GM23338 (cell line): ENCODE data around the gene NUTM2F. TPM values are rescaled to one million over a fixed set of nuclear protein-coding genes. Genes with fewer than 3 reads are reported as not detected.

Experiments
- ATAC-seq: fragments of 200-7000 bp; cut with Tn5 transposase; 3 replicates; pipeline ENCODE4 v1.9.1; 2020
- DNase-seq: peaks from one replicate; pipeline ENCODE4 v3.0.0-alpha.2; 2015; ENCODE audit warnings: low spot score
- H2AFZ ChIP-seq: fragments of 200-600 bp; sonication (generic); 2 replicates; pipeline ENCODE4 v1.8.0; 2016; ENCODE audit warnings: antibody characterized with exemption, mild to moderate bottlenecking, moderate library complexity
- H3F3A ChIP-seq: fragments of 200-600 bp; sonication (generic); replicated peaks from 2 replicates; pipeline ENCODE4 v1.8.0; 2017; ENCODE audit warnings: antibody characterized with exemption, mixed run types, low read depth
- H3K27ac ChIP-seq: fragments of 200-600 bp; sonication (generic); 2 replicates; pipeline ENCODE4 v1.6.1; 2016; ENCODE audit warnings: low read depth
- H3K27me3 ChIP-seq: fragments of 200-600 bp; sonication (generic); 2 replicates; pipeline ENCODE4 v1.8.0; 2016; ENCODE audit warnings: mild to moderate bottlenecking, mixed run types, moderate library complexity; ENCODE audit not compliant: insufficient read depth
- H3K36me3 ChIP-seq: fragments of 200-600 bp; sonication (generic); 2 replicates; pipeline ENCODE4 v1.8.0; 2016; ENCODE audit warnings: mild to moderate bottlenecking; ENCODE audit not compliant: insufficient read depth
- H3K4me1 ChIP-seq: fragments of 200-600 bp; sonication (generic); 2 replicates; pipeline ENCODE4 v1.8.0; 2016; ENCODE audit warnings: mild to moderate bottlenecking, moderate library complexity; ENCODE audit not compliant: insufficient read depth
- H3K4me2 ChIP-seq: fragments of 200-600 bp; sonication (generic); 2 replicates; pipeline ENCODE4 v1.7.1; 2017; ENCODE audit warnings: mixed run types
- H3K4me3 ChIP-seq: fragments of 200-600 bp; sonication (generic); 2 replicates; pipeline ENCODE4 v1.6.1; 2016; ENCODE audit warnings: mixed run types
- H3K79me2 ChIP-seq: fragments of 200-600 bp; sonication (generic); replicated peaks from 2 replicates; pipeline ENCODE4 v1.8.0; 2017; ENCODE audit warnings: mild to moderate bottlenecking; ENCODE audit not compliant: insufficient read depth
- H3K9me2 ChIP-seq: fragments of 200-600 bp; sonication (generic); 2 replicates; pipeline ENCODE4 v1.8.0; 2017; ENCODE audit not compliant: insufficient read depth
- H4K20me1 ChIP-seq: fragments of 200-600 bp; sonication (generic); replicated peaks from 2 replicates; pipeline ENCODE4 v1.8.0; 2017; ENCODE audit warnings: mild to moderate bottlenecking; ENCODE audit not compliant: insufficient read depth
- H3K27ac Mint-ChIP-seq: 2 replicates; pipeline ENCODE4 v1.8.0; 2020; ENCODE audit warnings: inconsistent platforms, mild to moderate bottlenecking, moderate library complexity, mixed read lengths
- H3K27me3 Mint-ChIP-seq: 3 replicates; pipeline ENCODE4 v1.8.0; 2022; ENCODE audit warnings: low read depth, mild to moderate bottlenecking, moderate library complexity, mixed read lengths, inconsistent platforms; ENCODE audit not compliant: insufficient read depth, poor library complexity
- H3K36me3 Mint-ChIP-seq: 3 replicates; pipeline ENCODE4 v1.8.0; 2021; ENCODE audit warnings: low read depth, mild to moderate bottlenecking, inconsistent platforms, moderate library complexity, mixed read lengths
- H3K4me1 Mint-ChIP-seq: 3 replicates; pipeline ENCODE4 v1.8.0; 2020; ENCODE audit warnings: mild to moderate bottlenecking, inconsistent platforms, mixed read lengths
- H3K4me3 Mint-ChIP-seq: 3 replicates; pipeline ENCODE4 v1.8.0; 2021; ENCODE audit warnings: moderate library complexity, mild to moderate bottlenecking, inconsistent platforms, mixed read lengths
- H3K9me3 Mint-ChIP-seq: 3 replicates; pipeline ENCODE4 v1.8.0; 2020; ENCODE audit warnings: moderate library complexity, mild to moderate bottlenecking, inconsistent platforms, mixed read lengths
- CREB1 ChIP-seq: fragments of 250-450 bp; sonication (Bioruptor Pico); IDR thresholded peaks from 2 replicates; pipeline ENCODE4 v1.5.0; 2020; ENCODE audit warnings: low read depth, mild to moderate bottlenecking, moderate library complexity
- CTCF ChIP-seq, 2 experiments: fragments of 200-600 bp in 1 of 2; sonication (generic) in 1 of 2; conservative IDR thresholded peaks; 2 replicates each; pipeline versions ENCODE4 v1.5.1 to v1.6.1; 2016 to 2017; ENCODE audit warnings: antibody characterized with exemption in 2 of 2, low read depth in 2 of 2, mild to moderate bottlenecking in 2 of 2, moderate library complexity in 1 of 2
- ETS1 ChIP-seq: IDR thresholded peaks from 2 replicates; pipeline ENCODE4 v1.6.1; 2016; ENCODE audit warnings: antibody characterized with exemption
- EZH2 ChIP-seq: fragments of 200-600 bp; sonication (generic); IDR thresholded peaks from one replicate; pipeline ENCODE4 v1.8.0; 2017; ENCODE audit warnings: antibody characterized with exemption, mild to moderate bottlenecking, low read depth; ENCODE audit not compliant: unreplicated experiment
- EZH2phosphoT487 ChIP-seq: fragments of 200-600 bp; sonication (generic); IDR thresholded peaks from one replicate; pipeline ENCODE4 v1.8.1; 2018; ENCODE audit warnings: antibody characterized with exemption; ENCODE audit not compliant: unreplicated experiment
- JUNB ChIP-seq: IDR thresholded peaks from one replicate; pipeline ENCODE4 v1.6.1; 2016; ENCODE audit warnings: antibody characterized with exemption; ENCODE audit not compliant: unreplicated experiment
- NANOG ChIP-seq: IDR thresholded peaks from 2 replicates; pipeline ENCODE4 v1.6.1; 2016; ENCODE audit warnings: antibody characterized with exemption, borderline replicate concordance
- POLR2AphosphoS5 ChIP-seq: IDR thresholded peaks from 2 replicates; pipeline ENCODE4 v1.6.1; 2016; ENCODE audit warnings: antibody characterized with exemption, low read depth
- REST ChIP-seq: IDR thresholded peaks from one replicate; pipeline ENCODE4 v1.6.1; 2018; ENCODE audit warnings: antibody characterized with exemption; ENCODE audit not compliant: unreplicated experiment
- STAT1 ChIP-seq: IDR thresholded peaks from one replicate; pipeline ENCODE4 v1.6.1; 2016; ENCODE audit warnings: antibody characterized with exemption; ENCODE audit not compliant: unreplicated experiment
- ZNF114 ChIP-seq: fragments of 250-450 bp; sonication (Bioruptor Pico); IDR thresholded peaks from 2 replicates; pipeline ENCODE4 v1.5.0; 2020; ENCODE audit warnings: mild to moderate bottlenecking, moderate library complexity
- ZNF331 ChIP-seq: fragments of 250-450 bp; sonication (Bioruptor Pico); IDR thresholded peaks from 2 replicates; pipeline ENCODE4 v1.5.0; 2020; ENCODE audit warnings: low read depth, mild to moderate bottlenecking, moderate library complexity
- polyA plus RNA-seq: library from polyadenylated mRNA; unstranded; fragments of >200 nt; fragmentation: Nextera tagmentation; extraction: Ambion mirVana; gene quantifications from 2 replicates; pipeline ENCODE4 v1.2.1, GENCODE V29; 2016
- total RNA-seq: library from RNA; depleted of rRNA; stranded (reverse); fragments of >200 nt; shearing (Covaris generic); gene quantifications from 2 replicates; pipeline ENCODE4 v1.2.3, GENCODE V29; 2014
- TF ChIP-seq, protein P1 (sequence below): fragments of 250-450 bp; sonication (Bioruptor Pico); IDR thresholded peaks from 2 replicates; pipeline ENCODE4 v1.5.0; 2020; ENCODE audit warnings: mild to moderate bottlenecking, moderate library complexity

The NUTM2F gene
- total and polyA plus RNA-seq, 2 experiments from 2014 or later = 0.19 to 0.45 TPM

DNA sequence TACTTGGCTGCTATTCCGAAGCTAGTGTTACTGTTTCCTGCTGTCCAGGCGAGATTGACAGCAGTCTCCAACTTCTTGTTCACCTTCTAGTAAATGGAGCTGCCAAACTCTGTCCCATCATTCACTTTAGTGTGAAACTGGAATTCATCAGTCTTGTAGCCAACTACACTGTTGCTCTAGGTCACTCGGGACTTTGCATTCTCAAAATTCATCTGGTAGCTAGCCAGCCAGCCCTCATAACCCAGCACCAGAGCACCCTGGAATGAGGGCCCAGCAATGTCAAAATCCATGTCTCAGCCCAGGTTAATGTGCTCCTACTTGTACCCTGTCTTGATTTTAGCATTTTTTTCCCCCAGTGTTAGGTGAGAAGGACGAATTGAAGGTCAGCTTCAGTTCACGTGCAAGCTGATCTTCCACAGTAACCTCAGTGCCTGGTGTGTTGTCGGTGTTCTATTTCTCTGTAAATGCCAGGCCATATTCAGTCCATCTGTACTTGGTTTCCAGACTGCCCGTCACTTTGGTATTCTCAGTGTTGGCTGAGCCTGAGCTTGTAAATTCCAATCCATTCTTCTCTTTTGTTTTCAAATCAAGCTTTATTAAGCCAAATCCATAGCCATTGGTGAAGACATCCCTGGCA, 40.4 kb downstream of the NUTM2F start (continued):
- TF ChIP-seq ZNF331 (CRISPR knock-in tag) = no peak

- Histone ChIP-seq H4K20me1 (no peaks in the 10 kb centered on the region), H2AFZ (no peak overlapping the region), H3K9me2 (no peaks in the 10 kb centered on the region), H3K36me3 (no peaks in the 10 kb centered on the region), H3K4me1 (0 out of 2 replicates have a peak, but pooled peaks cover 3% of the 10 kb centered on the region), H3K79me2 (no peaks in the 10 kb centered on the region), H3F3A (no peaks in the 10 kb centered on the region), H3K4me3 (no peak overlapping the region), H3K27me3 (no peaks in the 10 kb centered on the region), H3K27ac (no peak overlapping the region), H3K4me2 (no peak overlapping the region)
- no peak for ATAC-seq
- Mint-ChIP-seq H3K27ac (no peak overlapping the region), H3K4me3 (no peak overlapping the region), H3K36me3 (peaks cover 31% of the 10 kb centered on the region), H3K4me1 (peaks cover 4% of the 10 kb centered on the region), H3K27me3 (peaks cover 1% of the 10 kb centered on the region), H3K9me3 (peaks cover 1% of the 10 kb centered on the region)
- no peak for TF ChIP-seq JUNB
- no peak for TF ChIP-seq ZNF114 (CRISPR knock-in tag)
- TF ChIP-seq ETS1 = no peak
- TF ChIP-seq REST = no peak
- no peak for TF ChIP-seq EZH2phosphoT487
- no peak for TF ChIP-seq CTCF (conservative IDR thresholded peaks at IDR 0.05; ENCODE audit: low read depth in 2 of 2)
- TF ChIP-seq STAT1 = no peak
- no peak for TF ChIP-seq NANOG
- no peak for TF ChIP-seq POLR2AphosphoS5
- no peak for TF ChIP-seq EZH2
- no peak for TF ChIP-seq ZNF331 (CRISPR knock-in tag)
- TF ChIP-seq, protein P1, sequence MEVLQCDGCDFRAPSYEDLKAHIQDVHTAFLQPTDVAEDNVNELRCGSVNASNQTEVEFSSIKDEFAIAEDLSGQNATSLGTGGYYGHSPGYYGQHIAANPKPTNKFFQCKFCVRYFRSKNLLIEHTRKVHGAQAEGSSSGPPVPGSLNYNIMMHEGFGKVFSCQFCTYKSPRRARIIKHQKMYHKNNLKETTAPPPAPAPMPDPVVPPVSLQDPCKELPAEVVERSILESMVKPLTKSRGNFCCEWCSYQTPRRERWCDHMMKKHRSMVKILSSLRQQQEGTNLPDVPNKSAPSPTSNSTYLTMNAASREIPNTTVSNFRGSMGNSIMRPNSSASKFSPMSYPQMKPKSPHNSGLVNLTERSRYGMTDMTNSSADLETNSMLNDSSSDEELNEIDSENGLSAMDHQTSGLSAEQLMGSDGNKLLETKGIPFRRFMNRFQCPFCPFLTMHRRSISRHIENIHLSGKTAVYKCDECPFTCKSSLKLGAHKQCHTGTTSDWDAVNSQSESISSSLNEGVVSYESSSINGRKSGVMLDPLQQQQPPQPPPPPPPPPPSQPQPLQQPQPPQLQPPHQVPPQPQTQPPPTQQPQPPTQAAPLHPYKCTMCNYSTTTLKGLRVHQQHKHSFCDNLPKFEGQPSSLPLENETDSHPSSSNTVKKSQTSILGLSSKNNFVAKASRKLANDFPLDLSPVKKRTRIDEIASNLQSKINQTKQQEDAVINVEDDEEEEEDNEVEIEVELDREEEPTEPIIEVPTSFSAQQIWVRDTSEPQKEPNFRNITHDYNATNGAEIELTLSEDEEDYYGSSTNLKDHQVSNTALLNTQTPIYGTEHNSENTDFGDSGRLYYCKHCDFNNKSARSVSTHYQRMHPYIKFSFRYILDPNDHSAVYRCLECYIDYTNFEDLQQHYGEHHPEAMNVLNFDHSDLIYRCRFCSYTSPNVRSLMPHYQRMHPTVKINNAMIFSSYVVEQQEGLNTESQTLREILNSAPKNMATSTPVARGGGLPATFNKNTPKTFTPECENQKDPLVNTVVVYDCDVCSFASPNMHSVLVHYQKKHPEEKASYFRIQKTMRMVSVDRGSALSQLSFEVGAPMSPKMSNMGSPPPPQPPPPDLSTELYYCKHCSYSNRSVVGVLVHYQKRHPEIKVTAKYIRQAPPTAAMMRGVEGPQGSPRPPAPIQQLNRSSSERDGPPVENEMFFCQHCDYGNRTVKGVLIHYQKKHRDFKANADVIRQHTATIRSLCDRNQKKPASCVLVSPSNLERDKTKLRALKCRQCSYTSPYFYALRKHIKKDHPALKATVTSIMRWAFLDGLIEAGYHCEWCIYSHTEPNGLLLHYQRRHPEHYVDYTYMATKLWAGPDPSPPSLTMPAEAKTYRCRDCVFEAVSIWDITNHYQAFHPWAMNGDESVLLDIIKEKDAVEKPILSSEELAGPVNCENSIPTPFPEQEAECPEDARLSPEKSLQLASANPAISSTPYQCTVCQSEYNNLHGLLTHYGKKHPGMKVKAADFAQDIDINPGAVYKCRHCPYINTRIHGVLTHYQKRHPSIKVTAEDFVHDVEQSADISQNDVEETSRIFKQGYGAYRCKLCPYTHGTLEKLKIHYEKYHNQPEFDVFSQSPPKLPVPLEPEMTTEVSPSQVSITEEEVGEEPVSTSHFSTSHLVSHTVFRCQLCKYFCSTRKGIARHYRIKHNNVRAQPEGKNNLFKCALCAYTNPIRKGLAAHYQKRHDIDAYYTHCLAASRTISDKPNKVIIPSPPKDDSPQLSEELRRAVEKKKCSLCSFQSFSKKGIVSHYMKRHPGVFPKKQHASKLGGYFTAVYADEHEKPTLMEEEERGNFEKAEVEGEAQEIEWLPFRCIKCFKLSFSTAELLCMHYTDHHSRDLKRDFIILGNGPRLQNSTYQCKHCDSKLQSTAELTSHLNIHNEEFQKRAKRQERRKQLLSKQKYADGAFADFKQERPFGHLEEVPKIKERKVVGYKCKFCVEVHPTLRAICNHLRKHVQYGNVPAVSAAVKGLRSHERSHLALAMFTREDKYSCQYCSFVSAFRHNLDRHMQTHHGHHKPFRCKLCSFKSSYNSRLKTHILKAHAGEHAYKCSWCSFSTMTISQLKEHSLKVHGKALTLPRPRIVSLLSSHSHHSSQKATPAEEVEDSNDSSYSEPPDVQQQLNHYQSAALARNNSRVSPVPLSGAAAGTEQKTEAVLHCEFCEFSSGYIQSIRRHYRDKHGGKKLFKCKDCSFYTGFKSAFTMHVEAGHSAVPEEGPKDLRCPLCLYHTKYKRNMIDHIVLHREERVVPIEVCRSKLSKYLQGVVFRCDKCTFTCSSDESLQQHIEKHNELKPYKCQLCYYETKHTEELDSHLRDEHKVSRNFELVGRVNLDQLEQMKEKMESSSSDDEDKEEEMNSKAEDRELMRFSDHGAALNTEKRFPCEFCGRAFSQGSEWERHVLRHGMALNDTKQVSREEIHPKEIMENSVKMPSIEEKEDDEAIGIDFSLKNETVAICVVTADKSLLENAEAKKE = no peak
- TF ChIP-seq CREB1 (CRISPR knock-in tag) = no peak
- no peak for DNase-seq
These were observed 42.3 kb downstream of the NUTM2F start for GRCh38 chr9:94286116-94286515.
